IMR-90 (cell line): ENCODE results near the gene NTPCR. TPM values are rescaled to one million over a fixed set of nuclear protein-coding genes. Genes with fewer than 3 reads are reported as not detected.

Experiments used
- ATAC-seq: fragments of 200-7000 bp; cut with Tn5 transposase; 2 replicates; pipeline ENCODE4 v1.9.1; 2020; ENCODE audit warnings: low read depth, mild to moderate bottlenecking, moderate library complexity
- BruUV-seq: library from RNA; stranded (reverse); fragments of 400-500 nt; replicated peaks from 2 replicates; lab custom pipeline; 2021; lab: Mats Ljungman, UMichigan
- CTCF ChIA-PET: fragments of 300-600 bp; formaldehyde crosslinking; extraction: SDS; loops from one replicate; lab custom pipeline; 2021; ENCODE audit warnings: antibody characterized with exemption; lab: Yijun Ruan, JAX
- POLR2A ChIA-PET: fragments of 300-600 bp; sonication (Branson Sonifier 250); formaldehyde crosslinking; loops from one replicate; lab custom pipeline; 2022; ENCODE audit warnings: antibody characterized with exemption; ENCODE audit not compliant: unreplicated experiment; lab: Charles Lee
- DNase-seq: peaks from one replicate; pipeline ENCODE4 v3.0.0; 2013
- H2AFZ ChIP-seq: replicated peaks from 2 replicates; pipeline ENCODE3; 2013; ENCODE audit warnings: low read length, mild to moderate bottlenecking; ENCODE audit not compliant: poor library complexity
- H2AK5ac ChIP-seq: 2 replicates; pipeline ENCODE4 v1.6.1; 2013; ENCODE audit warnings: low read depth, low read length, inconsistent platforms
- H2AK9ac ChIP-seq: replicated peaks from 2 replicates; pipeline ENCODE3; 2013; ENCODE audit warnings: mild to moderate bottlenecking, low read depth, low read length, moderate library complexity; ENCODE audit not compliant: poor library complexity
- H2BK120ac ChIP-seq: 2 replicates; pipeline ENCODE4 v1.6.1; 2013; ENCODE audit warnings: low read depth, low read length, inconsistent platforms
- H2BK15ac ChIP-seq: 3 replicates; pipeline ENCODE4 v1.6.1; 2013; ENCODE audit warnings: low read depth, low read length, inconsistent platforms
- H2BK20ac ChIP-seq: 2 replicates; pipeline ENCODE4 v1.6.1; 2013; ENCODE audit warnings: low read depth, mild to moderate bottlenecking, inconsistent platforms, low read length, moderate library complexity
- H2BK5ac ChIP-seq: 2 replicates; pipeline ENCODE4 v1.6.1; 2013; ENCODE audit warnings: mild to moderate bottlenecking, low read depth, low read length, inconsistent platforms; ENCODE audit not compliant: poor library complexity, severe bottlenecking
- H3K14ac ChIP-seq: replicated peaks from 2 replicates; pipeline ENCODE4 v1.6.1; 2013; ENCODE audit warnings: low read depth, low read length, inconsistent platforms
- H3K18ac ChIP-seq: 2 replicates; pipeline ENCODE4 v1.6.1; 2013; ENCODE audit warnings: low read depth, low read length, control low read depth
- H3K23ac ChIP-seq: 2 replicates; pipeline ENCODE4 v1.6.1; 2013; ENCODE audit warnings: low read depth, low read length, inconsistent platforms
- H3K27ac ChIP-seq: 2 replicates; pipeline ENCODE4 v1.5.1; 2013; ENCODE audit warnings: mild to moderate bottlenecking, control low read depth, low read length; ENCODE audit not compliant: insufficient read depth
- H3K27me3 ChIP-seq: 2 replicates; pipeline ENCODE4 v1.6.1; 2013; ENCODE audit warnings: low read length; ENCODE audit not compliant: control insufficient read depth, insufficient read depth
- H3K36me3 ChIP-seq: 2 replicates; pipeline ENCODE4 v1.6.1; 2013; ENCODE audit warnings: low read length, mixed read lengths; ENCODE audit not compliant: control insufficient read depth, insufficient read depth
- H3K4ac ChIP-seq: 2 replicates; pipeline ENCODE4 v1.6.1; 2013; ENCODE audit warnings: low read depth, low read length, inconsistent platforms
- H3K4me1 ChIP-seq: 2 replicates; pipeline ENCODE4 v1.6.1; 2013; ENCODE audit warnings: low read length, mixed read lengths; ENCODE audit not compliant: control insufficient read depth, insufficient read depth
- H3K4me2 ChIP-seq: 2 replicates; pipeline ENCODE4 v1.6.1; 2013; ENCODE audit warnings: low read depth, mild to moderate bottlenecking, control low read depth, low read length, moderate library complexity
- H3K4me3 ChIP-seq: 2 replicates; pipeline ENCODE4 v1.5.1; 2013; ENCODE audit warnings: low read depth, mild to moderate bottlenecking, control low read depth, low read length, moderate library complexity; ENCODE audit not compliant: insufficient read depth
- H3K56ac ChIP-seq: 2 replicates; pipeline ENCODE4 v1.6.1; 2013; ENCODE audit warnings: low read length, inconsistent platforms; ENCODE audit not compliant: insufficient read depth; ENCODE audit errors: extremely low read depth
- H3K79me1 ChIP-seq, 2 experiments: 2 replicates each; pipeline ENCODE4 v1.6.1; 2013; ENCODE audit warnings: low read length in 2 of 2, inconsistent platforms in 1 of 2, low read depth in 1 of 2
- H3K9ac ChIP-seq: 2 replicates; pipeline ENCODE4 v1.6.1; 2013; ENCODE audit warnings: low read depth, low read length, control low read depth
- H3K9me1 ChIP-seq: 2 replicates; pipeline ENCODE4 v1.6.1; 2013; ENCODE audit warnings: low read length, inconsistent platforms; ENCODE audit not compliant: insufficient read depth
- H3K9me3 ChIP-seq: 2 replicates; pipeline ENCODE4 v1.6.1; 2013; ENCODE audit warnings: low read length; ENCODE audit not compliant: control insufficient read depth, insufficient read depth
- H4K20me1 ChIP-seq: 2 replicates; pipeline ENCODE4 v1.6.1; 2013; ENCODE audit warnings: low read length, inconsistent platforms; ENCODE audit not compliant: insufficient read depth
- H4K5ac ChIP-seq: 2 replicates; pipeline ENCODE4 v1.6.1; 2013; ENCODE audit warnings: mild to moderate bottlenecking, low read depth, low read length, control low read depth
- H4K8ac ChIP-seq, 2 experiments: 2 replicates each; pipeline ENCODE4 v1.6.1; 2013; ENCODE audit warnings: low read depth in 2 of 2, low read length in 2 of 2, control low read depth in 1 of 2, inconsistent platforms in 1 of 2
- H4K91ac ChIP-seq: 2 replicates; pipeline ENCODE4 v1.6.1; 2013; ENCODE audit warnings: low read depth, low read length, inconsistent platforms; ENCODE audit not compliant: insufficient read depth
- BHLHE40 ChIP-seq: fragments of 150-350 bp; IDR thresholded peaks from 2 replicates; pipeline ENCODE4 v1.6.1; 2016; ENCODE audit warnings: mild to moderate bottlenecking, low read depth, low read length
- CEBPB ChIP-seq: IDR thresholded peaks from 2 replicates; pipeline ENCODE4 v1.6.1; 2012; ENCODE audit warnings: low read depth, low read length, improper control_type of control experiment
- CHD1 ChIP-seq: IDR thresholded peaks from 2 replicates; pipeline ENCODE4 v1.6.1; 2012; ENCODE audit warnings: low read depth, low read length, improper control_type of control experiment
- CTCF ChIP-seq: conservative IDR thresholded peaks from 2 replicates; pipeline ENCODE4 v1.5.1; 2012; ENCODE audit warnings: mild to moderate bottlenecking, low read depth, low read length, improper control_type of control experiment
- FOS ChIP-seq: fragments of 150-350 bp; IDR thresholded peaks from 2 replicates; pipeline ENCODE4 v1.6.1; 2016; ENCODE audit warnings: low read depth, low read length
- MAFK ChIP-seq: IDR thresholded peaks from 2 replicates; pipeline ENCODE4 v1.6.1; 2012; ENCODE audit warnings: low read depth, low read length, improper control_type of control experiment
- MAZ ChIP-seq: IDR thresholded peaks from 2 replicates; pipeline ENCODE4 v1.6.1; 2012; ENCODE audit warnings: low read depth, mild to moderate bottlenecking, low read length, improper control_type of control experiment, moderate library complexity, borderline replicate concordance
- MXI1 ChIP-seq: IDR thresholded peaks from 2 replicates; pipeline ENCODE4 v1.6.1; 2012; ENCODE audit warnings: low read depth, mild to moderate bottlenecking, low read length, moderate library complexity, borderline replicate concordance
- NFE2L2 ChIP-seq: fragments of 150-350 bp; IDR thresholded peaks from 2 replicates; pipeline ENCODE4 v1.6.1; 2016; ENCODE audit warnings: low read depth, mild to moderate bottlenecking, low read length
- POLR2A ChIP-seq: IDR thresholded peaks from 2 replicates; pipeline ENCODE4 v1.6.1; 2012; ENCODE audit warnings: mild to moderate bottlenecking, low read depth, low read length
- RAD21 ChIP-seq: IDR thresholded peaks from 2 replicates; pipeline ENCODE4 v1.6.1; 2012; ENCODE audit warnings: low read length, improper control_type of control experiment
- RCOR1 ChIP-seq: IDR thresholded peaks from 2 replicates; pipeline ENCODE4 v1.6.1; 2012; ENCODE audit warnings: mild to moderate bottlenecking, low read length, improper control_type of control experiment; ENCODE audit not compliant: insufficient replicate concordance
- RFX5 ChIP-seq: IDR thresholded peaks from 2 replicates; pipeline ENCODE4 v1.8.0; 2012; ENCODE audit warnings: low read depth, mild to moderate bottlenecking, low read length, moderate library complexity
- SMC3 ChIP-seq: fragments of 150-350 bp; IDR thresholded peaks from 2 replicates; pipeline ENCODE4 v1.6.1; 2016; ENCODE audit warnings: low read depth, mild to moderate bottlenecking, antibody characterized with exemption, low read length, moderate library complexity
- WGBS, 2 experiments: methylation state at CpG; one replicate each; pipeline versions ENCODE4 v1.1.5 to v1.1.7; 2013; ENCODE audit warnings: missing lambda C conversion rate in 2 of 2; ENCODE audit not compliant: insufficient read length in 1 of 2; ENCODE audit errors: extremely low coverage in 2 of 2; 5-methylcytosine and 5-hydroxymethylcytosine counted together
- dilution Hi-C: fragments of 300-500 bp; cut with HindIII; formaldehyde crosslinking; loops from one replicate; pipeline ENCODE4 v1.14.3; 2018; ENCODE audit warnings: low sequenced_read_pairs; ENCODE audit not compliant: unreplicated experiment
- in situ Hi-C: fragments of 300-500 bp; cut with MboI; formaldehyde crosslinking; loops from 3 replicates; pipeline ENCODE4 v1.14.3; 2019; ENCODE audit warnings: low sequenced_read_pairs, inconsistent platforms, mixed read lengths
- intact Hi-C: fragments of 100-400 bp; cut with micrococcal nuclease; formaldehyde crosslinking; loops from 2 replicates; pipeline ENCODE4 v1.10.0; 2022
- polyA plus RNA-seq, 3 experiments: library from polyadenylated mRNA; depleted of rRNA; stranded (reverse); fragments of >200 nt; gene quantifications; 2 replicates each; pipeline ENCODE4 v1.2.3, GENCODE V29; 2012; ENCODE audit warnings: low replicate concordance in 1 of 3
- total RNA-seq: library from RNA; depleted of rRNA; stranded (reverse); fragments of >200 nt; gene quantifications from 2 replicates; pipeline ENCODE4 v1.2.3, GENCODE V29; 2012
- TF ChIP-seq, protein P1 (sequence below): fragments of 150-350 bp; IDR thresholded peaks from 2 replicates; pipeline ENCODE4 v1.6.1; 2017; ENCODE audit warnings: mild to moderate bottlenecking, antibody characterized with exemption, low read length, low read depth
- TF ChIP-seq, protein P2 (sequence below): fragments of 150-350 bp; IDR thresholded peaks from 2 replicates; pipeline ENCODE4 v1.6.1; 2016; ENCODE audit warnings: low read depth, mild to moderate bottlenecking, low read length, moderate library complexity, borderline replicate concordance

NTPCR gene
- total and polyA plus RNA-seq, 2 of the 4 experiments (the other 2 are of a cell fraction) = 13.3 to 16.5 TPM

DNA sequence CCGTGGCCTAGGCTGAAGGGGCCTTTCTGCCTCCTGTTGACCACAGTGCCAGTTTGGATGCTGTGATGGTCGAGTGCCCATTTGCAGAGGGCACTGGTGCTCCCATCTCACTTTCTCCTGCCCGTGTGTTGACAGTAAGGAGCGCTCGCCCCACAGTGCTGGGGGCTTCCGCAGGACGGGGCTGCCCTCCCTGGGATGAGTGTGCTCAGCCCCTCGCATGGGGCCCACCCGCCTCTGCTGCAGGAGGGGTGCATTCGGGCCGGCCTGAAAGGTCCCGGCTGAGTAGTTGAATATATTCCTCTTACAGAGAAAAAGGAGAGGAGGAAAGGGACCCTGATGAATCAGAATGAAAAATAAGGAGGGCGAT is 37.3 kb downstream of the NTPCR start:
- no CpG with 5 or more reads among the region's 13 CpGs for WGBS, 2 experiments
- DNase-seq (no peak), ATAC-seq (no peak)
- Histone ChIP-seq H3K4ac (no peak overlapping the region), H3K79me1 (no peaks in the 10 kb centered on the region), H2BK5ac (no peak overlapping the region), H3K18ac (0 out of 2 replicates have a peak overlapping the region, but pooled peaks have one; percentile 4), H4K91ac (no peak overlapping the region; the same call in 1 of the 2 replicates), H3K27me3 (no peaks in the 10 kb centered on the region), H3K27ac (no peak overlapping the region), H3K9ac (no peak overlapping the region), H2AK9ac (no peak overlapping the region), H3K9me1 (0 out of 2 replicates have a peak, but pooled peaks cover 3% of the 10 kb centered on the region), H3K23ac (no peak overlapping the region), H3K4me1 (peaks cover 9% of the 10 kb centered on the region), H4K20me1 (no peaks in the 10 kb centered on the region), H3K36me3 (peaks cover 19% of the 10 kb centered on the region; the same call in 1 of the 2 replicates), H3K14ac (0 out of 2 replicates have a peak overlapping the region, but pooled peaks have one; percentile 17), H2BK120ac (no peak overlapping the region), H2AK5ac (peak overlapping the region; percentile 13; the same call in 1 of the 2 replicates), H3K4me2 (no peak overlapping the region), H3K4me3 (no peak overlapping the region), H2BK15ac (no peak overlapping the region), H4K8ac (no peak overlapping the region), H2AFZ (no peak overlapping the region), H2BK20ac (no peak overlapping the region), H3K9me3 (no peaks in the 10 kb centered on the region), H4K5ac (no peak overlapping the region; the same call in 1 of the 2 replicates), H3K56ac (no peak overlapping the region)
- POLR2A ChIA-PET = no interaction called here
- BruUV-seq = no TSS peak
- intact Hi-C loops (no loop called here), dilution Hi-C loops (no loop called here), in situ Hi-C loops (no loop called here)
- CTCF ChIA-PET = no interaction called here
- TF ChIP-seq, protein P1, sequence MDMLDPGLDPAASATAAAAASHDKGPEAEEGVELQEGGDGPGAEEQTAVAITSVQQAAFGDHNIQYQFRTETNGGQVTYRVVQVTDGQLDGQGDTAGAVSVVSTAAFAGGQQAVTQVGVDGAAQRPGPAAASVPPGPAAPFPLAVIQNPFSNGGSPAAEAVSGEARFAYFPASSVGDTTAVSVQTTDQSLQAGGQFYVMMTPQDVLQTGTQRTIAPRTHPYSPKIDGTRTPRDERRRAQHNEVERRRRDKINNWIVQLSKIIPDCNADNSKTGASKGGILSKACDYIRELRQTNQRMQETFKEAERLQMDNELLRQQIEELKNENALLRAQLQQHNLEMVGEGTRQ = no peak
- TF ChIP-seq POLR2A = no peak
- no peak for TF ChIP-seq RCOR1
- TF ChIP-seq, protein P2, sequence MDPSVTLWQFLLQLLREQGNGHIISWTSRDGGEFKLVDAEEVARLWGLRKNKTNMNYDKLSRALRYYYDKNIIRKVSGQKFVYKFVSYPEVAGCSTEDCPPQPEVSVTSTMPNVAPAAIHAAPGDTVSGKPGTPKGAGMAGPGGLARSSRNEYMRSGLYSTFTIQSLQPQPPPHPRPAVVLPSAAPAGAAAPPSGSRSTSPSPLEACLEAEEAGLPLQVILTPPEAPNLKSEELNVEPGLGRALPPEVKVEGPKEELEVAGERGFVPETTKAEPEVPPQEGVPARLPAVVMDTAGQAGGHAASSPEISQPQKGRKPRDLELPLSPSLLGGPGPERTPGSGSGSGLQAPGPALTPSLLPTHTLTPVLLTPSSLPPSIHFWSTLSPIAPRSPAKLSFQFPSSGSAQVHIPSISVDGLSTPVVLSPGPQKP = no peak
- no peak for TF ChIP-seq MAZ
- no peak for TF ChIP-seq CTCF
- no peak for TF ChIP-seq MXI1
- no peak for TF ChIP-seq FOS
- TF ChIP-seq SMC3 = no peak
- no peak for TF ChIP-seq RAD21
- no peak for TF ChIP-seq RFX5
- TF ChIP-seq CEBPB = no peak
- no peak for TF ChIP-seq CHD1
- no peak for TF ChIP-seq MAFK
- TF ChIP-seq BHLHE40 = no peak
- no peak for TF ChIP-seq NFE2L2
